HEK293T (cell line): ENCODE measurements around the gene GFOD2.

ENCODE experiments used
- ARNT ChIP-seq: fragments of 450-650 bp; IDR thresholded peaks from 2 replicates; pipeline ENCODE4 v1.6.1; 2017; ENCODE audit warnings: mild to moderate bottlenecking
- BHLHE40 ChIP-seq: fragments of 450-650 bp; IDR thresholded peaks from 2 replicates; pipeline ENCODE4 v1.6.1; 2016; ENCODE audit warnings: mild to moderate bottlenecking, moderate library complexity, borderline replicate concordance
- CTBP1 ChIP-seq: fragments of 450-650 bp; IDR thresholded peaks from 2 replicates; pipeline ENCODE4 v1.6.1; 2016; ENCODE audit warnings: borderline replicate concordance
- ELF4 ChIP-seq: fragments of 450-650 bp; IDR thresholded peaks from 2 replicates; pipeline ENCODE4 v1.6.1; 2017; ENCODE audit warnings: antibody characterized with exemption
- FOXK2 ChIP-seq: fragments of 450-650 bp; IDR thresholded peaks from 2 replicates; pipeline ENCODE4 v1.6.1; 2016; ENCODE audit warnings: mild to moderate bottlenecking
- FOXM1 ChIP-seq: fragments of 450-650 bp; IDR thresholded peaks from 2 replicates; pipeline ENCODE4 v1.6.1; 2017; ENCODE audit warnings: mild to moderate bottlenecking, borderline replicate concordance
- L3MBTL2 ChIP-seq: fragments of 450-650 bp; conservative IDR thresholded peaks from 2 replicates; pipeline ENCODE4 v1.6.1; 2016; ENCODE audit warnings: mild to moderate bottlenecking
- LEF1 ChIP-seq: fragments of 450-650 bp; IDR thresholded peaks from 2 replicates; pipeline ENCODE4 v1.6.1; 2017; ENCODE audit warnings: mild to moderate bottlenecking, borderline replicate concordance
- SP1 ChIP-seq: fragments of 450-650 bp; IDR thresholded peaks from 2 replicates; pipeline ENCODE4 v1.6.1; 2017
- TARDBP ChIP-seq: fragments of 450-650 bp; IDR thresholded peaks from 2 replicates; pipeline ENCODE4 v1.6.1; 2016
- TF ChIP-seq, protein P1 (sequence below): fragments of 450-650 bp; IDR thresholded peaks from 2 replicates; pipeline ENCODE4 v1.6.1; 2016

DNA sequence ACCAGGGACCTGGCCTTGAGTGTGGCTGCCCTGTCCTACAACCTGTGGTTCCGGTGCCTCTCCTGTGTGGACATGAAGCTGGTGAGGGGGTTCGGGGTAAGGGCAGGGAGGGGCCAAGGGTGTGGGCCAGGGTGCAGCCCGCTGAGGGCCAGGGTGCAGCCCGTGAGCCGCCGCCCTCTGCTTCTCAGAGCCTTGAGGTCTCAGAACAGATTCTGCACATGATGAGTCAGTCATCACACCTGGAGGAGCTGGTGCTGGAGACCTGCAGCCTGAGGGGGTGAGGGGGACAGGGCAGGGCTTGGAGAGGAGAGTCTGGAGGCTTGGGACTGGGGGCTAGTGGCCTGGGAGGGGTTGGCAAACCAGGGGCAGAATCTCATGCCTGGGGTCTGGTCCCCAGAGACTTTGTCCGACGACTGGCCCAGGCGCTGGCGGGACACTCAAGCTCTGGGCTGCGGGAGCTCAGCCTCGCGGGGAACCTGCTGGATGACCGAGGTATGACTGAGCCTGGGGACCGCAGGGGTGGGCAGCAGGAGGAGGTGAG is 71.9 kb downstream of the GFOD2 start:
- TF ChIP-seq BHLHE40 = no peak
- TF ChIP-seq TARDBP = no peak
- no peak for TF ChIP-seq CTBP1
- TF ChIP-seq ELF4 = no peak
- no peak for TF ChIP-seq L3MBTL2
- no peak for TF ChIP-seq FOXM1
- no peak for TF ChIP-seq ARNT
- no peak for TF ChIP-seq LEF1
- no peak for TF ChIP-seq FOXK2
- no peak for TF ChIP-seq SP1
- TF ChIP-seq, protein P1, sequence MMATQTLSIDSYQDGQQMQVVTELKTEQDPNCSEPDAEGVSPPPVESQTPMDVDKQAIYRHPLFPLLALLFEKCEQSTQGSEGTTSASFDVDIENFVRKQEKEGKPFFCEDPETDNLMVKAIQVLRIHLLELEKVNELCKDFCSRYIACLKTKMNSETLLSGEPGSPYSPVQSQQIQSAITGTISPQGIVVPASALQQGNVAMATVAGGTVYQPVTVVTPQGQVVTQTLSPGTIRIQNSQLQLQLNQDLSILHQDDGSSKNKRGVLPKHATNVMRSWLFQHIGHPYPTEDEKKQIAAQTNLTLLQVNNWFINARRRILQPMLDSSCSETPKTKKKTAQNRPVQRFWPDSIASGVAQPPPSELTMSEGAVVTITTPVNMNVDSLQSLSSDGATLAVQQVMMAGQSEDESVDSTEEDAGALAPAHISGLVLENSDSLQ = no peak
